Spleen (tissue), 11 donors: ENCODE data around the gene CMIP. TPM values are rescaled to one million over a fixed set of nuclear protein-coding genes. Genes with fewer than 3 reads are reported as not detected.
A peak's percentile ranks its signal among the peaks of the same experiment; 100 is the strongest.

Experiments used
- DNase-seq: peaks from one replicate; pipeline ENCODE4 v3.0.0-alpha.2; 2020
- H3K27ac ChIP-seq, 8 donors: fragments of 200-600 bp; sonication (generic) in 7 of 8; 1 replicate in 4 of 8; 2 replicates in 4 of 8; pipeline versions ENCODE4 v1.5.0 to v1.8.0; 2016 to 2021; ENCODE audit warnings: inconsistent platforms in 4 of 8, mild to moderate bottlenecking in 4 of 8, moderate library complexity in 1 of 8
- H3K27me3 ChIP-seq, 7 donors: fragments of 200-600 bp; sonication (generic) in 6 of 7; replicated peaks in 1 of 7; 1 replicate in 4 of 7; 2 replicates in 3 of 7; pipeline versions ENCODE4 v1.5.0 to v1.8.0; 2016 to 2021; ENCODE audit warnings: inconsistent platforms in 3 of 7, mild to moderate bottlenecking in 1 of 7
- H3K36me3 ChIP-seq, 6 donors: fragments of 200-600 bp; sonication (generic) in 5 of 6; 1 replicate in 4 of 6; 2 replicates in 2 of 6; pipeline versions ENCODE4 v1.5.0 to v1.8.0; 2016 to 2021; ENCODE audit warnings: inconsistent platforms in 2 of 6
- H3K4me1 ChIP-seq, 6 donors: fragments of 200-600 bp; sonication (generic) in 5 of 6; 1 replicate in 3 of 6; 2 replicates in 3 of 6; pipeline versions ENCODE4 v1.5.0 to v1.8.0; 2016 to 2021; ENCODE audit warnings: inconsistent platforms in 3 of 6
- H3K4me3 ChIP-seq, 8 donors: fragments of 200-600 bp; sonication (generic) in 7 of 8; 1 replicate in 4 of 8; 2 replicates in 4 of 8; pipeline versions ENCODE4 v1.5.0 to v1.8.0; 2016 to 2021; ENCODE audit warnings: inconsistent platforms in 4 of 8, mild to moderate bottlenecking in 4 of 8, moderate library complexity in 2 of 8
- H3K9me3 ChIP-seq, 8 donors: fragments of 200-600 bp; sonication (generic) in 7 of 8; 1 replicate in 4 of 8; 2 replicates in 4 of 8; pipeline versions ENCODE4 v1.5.0 to v1.8.0; 2016 to 2021; ENCODE audit warnings: inconsistent platforms in 4 of 8
- CTCF ChIP-seq, 11 experiments: fragments of 200-600 bp in 7 of 11; fragments of 450-650 bp in 4 of 11; sonication (generic) in 4 of 11; IDR thresholded peaks in 8 of 11; conservative IDR thresholded peaks in 3 of 11; 1 replicate in 7 of 11; 2 replicates in 4 of 11; pipeline versions ENCODE4 v1.4.0 to v1.8.0; 2016 to 2021; ENCODE audit warnings: antibody characterized with exemption in 11 of 11, inconsistent platforms in 4 of 11, mild to moderate bottlenecking in 1 of 11
- POLR2A ChIP-seq, 3 donors: fragments of 450-650 bp; IDR thresholded peaks; one replicate each; pipeline ENCODE4 v1.5.1; 2017; ENCODE audit warnings: antibody characterized with exemption in 3 of 3, mild to moderate bottlenecking in 1 of 3
- POLR2AphosphoS5 ChIP-seq, 3 donors: sonication (generic); formaldehyde crosslinking; IDR thresholded peaks; one replicate each; pipeline ENCODE4 v1.5.1; 2017; ENCODE audit warnings: antibody characterized with exemption in 3 of 3
- WGBS, 5 donors: extraction: QIAGEN DNeasy Blood & Tissue Kit in 3 of 5; methylation state at CpG; one replicate each; pipeline versions ENCODE4 v1.1.5 to v1.1.7; 2013 to 2018; 5-methylcytosine and 5-hydroxymethylcytosine counted together
- intact Hi-C: fragments of 100-400 bp; cut with DNase I; formaldehyde crosslinking; loops from one replicate; pipeline ENCODE4 v1.15.0; 2023; ENCODE audit warnings: low total_unique reads
- polyA plus RNA-seq, 3 donors: library from polyadenylated mRNA; stranded (reverse); fragments of 200-250 nt; gene quantifications; one replicate each; pipeline ENCODE4 v1.2.1, GENCODE V29; 2013
- total RNA-seq, 7 donors: library from RNA; depleted of rRNA in 3 of 7; stranded (reverse); fragments of >200 nt in 3 of 7; fragmentation: NEBNext Ultra II Directional in 4 of 7; extraction: Animal tissue kit (Norgen Biotek cat#: 25700) in 4 of 7; gene quantifications; one replicate each; pipeline versions ENCODE4 v1.1.0 to v1.2.1, GENCODE V29; 2016 to 2021
- donor health status: healthy with polysubstance abuse.
- donor health status: DM: no; HTN: no; CAD: no; lungs with moderate emphysema.
- donor health status: DM: no; HTN: no; CAD: no.
- donor health status: Bipolar disorder and iron deficiency.
- donor health status: healthy.
- donor health status: DM: no; HTN: no; CAD: no.
- donor health status: DM: yes; HTN: yes; CAD: no.

CMIP gene
- total and polyA plus RNA-seq, 10 donors: 6.0 to 107 (median 63.6) TPM

- peak overlapping the region in 6 of 8 donors; percentile 18 to 62 (median 36) for H3K27ac ChIP-seq
- H3K4me1 ChIP-seq: peaks cover 0 to 95% (median 46%) of the 10 kb centered on the region in 6 donors
- H3K36me3 ChIP-seq: peaks cover 0 to 9% (median 0%) of the 10 kb centered on the region in 6 donors
- TF ChIP-seq POLR2AphosphoS5 (IDR thresholded peaks at IDR 0.05): no peak
- TF ChIP-seq POLR2A (IDR thresholded peaks at IDR 0.05): no peak
- no peak for TF ChIP-seq CTCF (IDR thresholded peaks at IDR 0.05 in 8 of 11, conservative IDR thresholded peaks at IDR 0.05 in 3 of 11)
- H3K27me3 ChIP-seq: no peaks in the 10 kb centered on the region
- WGBS, 5 donors: 77 to 83% (median 77%) methylated on average over 10 of the region's 10 CpGs
- no peaks in the 10 kb centered on the region for H3K9me3 ChIP-seq
- intact Hi-C loops: no loop called here
- peak; percentile 22 for DNase-seq
- no peak overlapping the region for H3K4me3 ChIP-seq
Observed at GRCh38 chr16:81553814-81554675, 109.4 kb downstream of the CMIP start.

- H3K4me1 ChIP-seq: peaks cover 0 to 92% (median 46%) of the 10 kb centered on the region in 6 donors
Observed at GRCh38 chr16:81554979-81555378, 110.4 kb downstream of the CMIP start.

GRCh38 chr16:81555660-81556059 lies 111.1 kb downstream of the CMIP start:
- peaks cover 0 to 9% (median 0%) of the 10 kb centered on the region in 6 donors for H3K36me3 ChIP-seq
- intact Hi-C loops: no loop called here
- peaks cover 0 to 87% (median 46%) of the 10 kb centered on the region in 6 donors for H3K4me1 ChIP-seq
- DNase-seq: no peak
- H3K27ac ChIP-seq: no peak overlapping the region
- no peaks in the 10 kb centered on the region for H3K9me3 ChIP-seq
- 76 to 100% (median 90%) methylated on average over 3 of the region's 3 CpGs for WGBS, 5 donors
- H3K27me3 ChIP-seq: no peaks in the 10 kb centered on the region
- no peak overlapping the region for H3K4me3 ChIP-seq
- TF ChIP-seq POLR2AphosphoS5 (IDR thresholded peaks at IDR 0.05) (no peak), POLR2A (IDR thresholded peaks at IDR 0.05) (no peak)

More at GRCh38 chr16:81554979-81555378, 110.4 kb downstream of the CMIP start:
- H3K27me3 ChIP-seq: no peaks in the 10 kb centered on the region
- DNase-seq: no peak
- no peak overlapping the region for H3K4me3 ChIP-seq
- peaks cover 0 to 9% (median 0%) of the 10 kb centered on the region in 6 donors for H3K36me3 ChIP-seq
- no peaks in the 10 kb centered on the region for H3K9me3 ChIP-seq
- intact Hi-C loops: no loop called here
- 81 to 91% (median 87%) methylated on average over 5 of the region's 5 CpGs for WGBS, 5 donors
- no peak overlapping the region for H3K27ac ChIP-seq
- TF ChIP-seq CTCF (IDR thresholded peaks at IDR 0.05 in 8 of 11, conservative IDR thresholded peaks at IDR 0.05 in 3 of 11): no peak
- no peak for TF ChIP-seq POLR2AphosphoS5 (IDR thresholded peaks at IDR 0.05)
- TF ChIP-seq POLR2A (IDR thresholded peaks at IDR 0.05): no peak

- Histone ChIP-seq H3K9me3 (no peaks in the 10 kb centered on the region), H3K36me3 (peaks cover 0 to 9% (median 0%) of the 10 kb centered on the region in 6 donors), H3K27ac (no peak overlapping the region), H3K4me3 (no peak overlapping the region), H3K27me3 (no peaks in the 10 kb centered on the region), H3K4me1 (peaks cover 0 to 84% (median 45%) of the 10 kb centered on the region in 6 donors)
- WGBS, 5 donors: 82 to 88% (median 84%) methylated on average over 13 of the region's 13 CpGs
- no peak for DNase-seq
- intact Hi-C loops: no loop called here
- TF ChIP-seq POLR2AphosphoS5 (IDR thresholded peaks at IDR 0.05) (peak in 1 of 3 donors; percentile 55), POLR2A (IDR thresholded peaks at IDR 0.05) (no peak)
Observed at GRCh38 chr16:81556715-81557284, 112.2 kb downstream of the CMIP start.

GRCh38 chr16:81558077-81558443 lies 113.5 kb downstream of the CMIP start:
- Histone ChIP-seq H3K27ac (no peak overlapping the region), H3K36me3 (peaks cover 0 to 9% (median 0%) of the 10 kb centered on the region in 6 donors), H3K4me1 (peaks cover 0 to 78% (median 39%) of the 10 kb centered on the region in 6 donors), H3K4me3 (no peak overlapping the region), H3K9me3 (no peaks in the 10 kb centered on the region), H3K27me3 (no peaks in the 10 kb centered on the region)
- DNase-seq: no peak
- TF ChIP-seq CTCF (IDR thresholded peaks at IDR 0.05 in 8 of 11, conservative IDR thresholded peaks at IDR 0.05 in 3 of 11) (no peak), POLR2A (IDR thresholded peaks at IDR 0.05) (no peak), POLR2AphosphoS5 (IDR thresholded peaks at IDR 0.05) (no peak)
- intact Hi-C loops: no loop called here
- WGBS, 5 donors: 88 to 95% (median 90%) methylated on average over 15 of the region's 15 CpGs
